B cell (primary cell): Measurements from ENCODE around the gene MRPS2. TPM values are rescaled to one million over a fixed set of nuclear protein-coding genes. Genes with fewer than 3 reads are reported as not detected.

Experiments
- ATAC-seq: fragments of 200-7000 bp; cut with Tn5 transposase; one replicate; pipeline ENCODE4 v1.10.0; 2021; ENCODE audit warnings: low read depth, mild to moderate bottlenecking, moderate number of reproducible peaks, moderate library complexity
- CTCF ChIA-PET: fragments of 350-600 bp; sonication (Branson Sonifier 250); formaldehyde crosslinking; loops from one replicate; lab custom pipeline; 2021; ENCODE audit warnings: antibody characterized with exemption, inconsistent platforms; lab: Charles Lee
- POLR2A ChIA-PET: fragments of 350-600 bp; sonication (Branson Sonifier 250); formaldehyde crosslinking; loops from one replicate; lab custom pipeline; 2021; ENCODE audit warnings: antibody characterized with exemption; lab: Charles Lee
- DNase-seq: peaks from one replicate; pipeline ENCODE4 v3.0.0; 2013
- H2AFZ ChIP-seq: 2 replicates; pipeline ENCODE4 v1.6.1; 2012; ENCODE audit warnings: mild to moderate bottlenecking, low read depth, low read length; ENCODE audit not compliant: insufficient read depth, poor library complexity, severe bottlenecking
- H3K27ac ChIP-seq, 2 donors: 1 replicate in 1 of 2; 2 replicates in 1 of 2; pipeline ENCODE4 v1.5.1; 2012 to 2013; ENCODE audit warnings: low read length in 2 of 2, mild to moderate bottlenecking in 2 of 2, moderate library complexity in 1 of 2
- H3K27me3 ChIP-seq, 4 experiments: fragments of 200-600 bp in 1 of 4; sonication (generic) in 1 of 4; replicated peaks in 1 of 4; 1 replicate in 2 of 4; 2 replicates in 2 of 4; pipeline versions ENCODE4 v1.6.1 to v1.7.0; 2013 to 2016; ENCODE audit warnings: low read length in 3 of 4, mild to moderate bottlenecking in 2 of 4, mixed read lengths in 1 of 4, moderate library complexity in 1 of 4; ENCODE audit not compliant: insufficient read depth in 4 of 4, control insufficient read depth in 3 of 4; ENCODE audit errors: control extremely low read depth in 1 of 4
- H3K36me3 ChIP-seq, 2 experiments: replicated peaks in 1 of 2; 1 replicate in 1 of 2; 2 replicates in 1 of 2; pipeline versions ENCODE4 v1.6.1 to v1.7.1; 2013; ENCODE audit warnings: low read length in 1 of 2; ENCODE audit not compliant: insufficient read depth in 2 of 2, control insufficient read depth in 1 of 2; ENCODE audit errors: control extremely low read depth in 1 of 2, extremely low read depth in 1 of 2
- H3K4me1 ChIP-seq, 2 donors: fragments of 200-600 bp in 1 of 2; sonication (generic) in 1 of 2; 1 replicate in 1 of 2; 2 replicates in 1 of 2; pipeline versions ENCODE4 v1.5.1 to v1.6.1; 2013 to 2017; ENCODE audit warnings: low read length in 2 of 2; ENCODE audit not compliant: control insufficient read depth in 2 of 2, insufficient read depth in 2 of 2
- H3K4me2 ChIP-seq: replicated peaks from 2 replicates; pipeline ENCODE3; 2012; ENCODE audit warnings: mild to moderate bottlenecking, low read depth, low read length; ENCODE audit not compliant: poor library complexity, severe bottlenecking
- H3K4me3 ChIP-seq, 5 experiments: fragments of 200-600 bp in 1 of 5; sonication (generic) in 1 of 5; 1 replicate in 3 of 5; 2 replicates in 2 of 5; pipeline versions ENCODE4 v1.5.1 to v1.7.0; 2011 to 2016; ENCODE audit warnings: low read length in 4 of 5, mild to moderate bottlenecking in 4 of 5, low read depth in 2 of 5, control low read depth in 1 of 5, moderate library complexity in 1 of 5; ENCODE audit not compliant: insufficient read depth in 1 of 5; ENCODE audit errors: control extremely low read depth in 1 of 5, extremely low read depth in 1 of 5
- H3K79me2 ChIP-seq: fragments of 200-600 bp; sonication (generic); one replicate; pipeline ENCODE4 v1.6.0; 2016; ENCODE audit warnings: low read length; ENCODE audit not compliant: control insufficient read depth, insufficient read depth
- H3K9ac ChIP-seq: fragments of 200-600 bp; sonication (generic); 2 replicates; pipeline ENCODE4 v1.6.1; 2017; ENCODE audit warnings: mild to moderate bottlenecking, low read length, moderate library complexity
- H3K9me3 ChIP-seq, 3 donors: one replicate each; pipeline versions ENCODE4 v1.6.1 to v1.7.1; 2013; ENCODE audit warnings: low read length in 2 of 3; ENCODE audit not compliant: control insufficient read depth in 2 of 3, insufficient read depth in 1 of 3; ENCODE audit errors: control extremely low read depth in 1 of 3
- H4K20me1 ChIP-seq: 2 replicates; pipeline ENCODE4 v1.6.0; 2012; ENCODE audit warnings: mild to moderate bottlenecking, low read length; ENCODE audit not compliant: insufficient read depth, control insufficient read depth, poor library complexity, severe bottlenecking
- H3K27ac Mint-ChIP-seq: one replicate; pipeline ENCODE4 v1.8.0; 2021; ENCODE audit warnings: mixed read lengths
- H3K27me3 Mint-ChIP-seq: one replicate; pipeline ENCODE4 v1.8.0; 2021; ENCODE audit warnings: mixed read lengths
- H3K4me1 Mint-ChIP-seq: one replicate; pipeline ENCODE4 v1.8.0; 2021; ENCODE audit warnings: mixed read lengths
- H3K4me3 Mint-ChIP-seq: one replicate; pipeline ENCODE4 v1.8.0; 2021; ENCODE audit warnings: mixed read lengths
- H3K9me3 Mint-ChIP-seq: one replicate; pipeline ENCODE4 v1.8.0; 2022; ENCODE audit warnings: mixed read lengths; ENCODE audit not compliant: insufficient read depth
- EZH2 ChIP-seq: IDR thresholded peaks from 2 replicates; pipeline ENCODE4 v1.6.1; 2012; ENCODE audit warnings: borderline replicate concordance, low read depth, mild to moderate bottlenecking, moderate library complexity, low read length; ENCODE audit not compliant: insufficient read depth, poor library complexity, severe bottlenecking
- WGBS: methylation state at CpG from one replicate; pipeline ENCODE4 v1.1.5; 2013; ENCODE audit warnings: missing lambda C conversion rate; ENCODE audit not compliant: insufficient coverage; 5-methylcytosine and 5-hydroxymethylcytosine counted together
- intact Hi-C: fragments of 100-400 bp; cut with micrococcal nuclease; formaldehyde crosslinking; loops from one replicate; pipeline ENCODE4 v1.10.0; 2022
- polyA plus RNA-seq: library from polyadenylated mRNA; depleted of rRNA; stranded (reverse); fragments of >200 nt; gene quantifications from 2 replicates; pipeline ENCODE4 v1.2.3, GENCODE V29; 2012
- total RNA-seq, 2 donors: library from RNA; stranded (reverse); fragments of 120-200 nt in 1 of 2; gene quantifications; 1 replicate in 1 of 2; 2 replicates in 1 of 2; pipeline versions ENCODE4 v1.2.3 to v1.2.4, GENCODE V29; 2013 to 2022
- TF ChIP-seq, protein P1 (sequence below): fragments of 200-600 bp; IDR thresholded peaks from one replicate; pipeline ENCODE4 v1.8.0; 2022; ENCODE audit warnings: antibody characterized with exemption, mild to moderate bottlenecking

Gene MRPS2
- total and polyA plus RNA-seq, 2 donors (not counting 1 experiment from before 2014, with no cell fraction given), result 26.7 to 55.1 TPM

- no peak overlapping the region for H3K4me2 ChIP-seq
- ChIA-PET CTCF (interaction anchor here (1.7 kb wide), 1 partner anchor 10 kb away, joined by 4 read pairs; no protein-coding TSS in a partner anchor), POLR2A (no interaction called here)
- TF ChIP-seq EZH2, result no peak
- TF ChIP-seq, protein P1, sequence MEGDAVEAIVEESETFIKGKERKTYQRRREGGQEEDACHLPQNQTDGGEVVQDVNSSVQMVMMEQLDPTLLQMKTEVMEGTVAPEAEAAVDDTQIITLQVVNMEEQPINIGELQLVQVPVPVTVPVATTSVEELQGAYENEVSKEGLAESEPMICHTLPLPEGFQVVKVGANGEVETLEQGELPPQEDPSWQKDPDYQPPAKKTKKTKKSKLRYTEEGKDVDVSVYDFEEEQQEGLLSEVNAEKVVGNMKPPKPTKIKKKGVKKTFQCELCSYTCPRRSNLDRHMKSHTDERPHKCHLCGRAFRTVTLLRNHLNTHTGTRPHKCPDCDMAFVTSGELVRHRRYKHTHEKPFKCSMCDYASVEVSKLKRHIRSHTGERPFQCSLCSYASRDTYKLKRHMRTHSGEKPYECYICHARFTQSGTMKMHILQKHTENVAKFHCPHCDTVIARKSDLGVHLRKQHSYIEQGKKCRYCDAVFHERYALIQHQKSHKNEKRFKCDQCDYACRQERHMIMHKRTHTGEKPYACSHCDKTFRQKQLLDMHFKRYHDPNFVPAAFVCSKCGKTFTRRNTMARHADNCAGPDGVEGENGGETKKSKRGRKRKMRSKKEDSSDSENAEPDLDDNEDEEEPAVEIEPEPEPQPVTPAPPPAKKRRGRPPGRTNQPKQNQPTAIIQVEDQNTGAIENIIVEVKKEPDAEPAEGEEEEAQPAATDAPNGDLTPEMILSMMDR, result no peak
- no peak for DNase-seq
- Mint-ChIP-seq H3K9me3 (peaks cover 2% of the 10 kb centered on the region), H3K4me3 (no peak overlapping the region), H3K27me3 (peaks cover 8% of the 10 kb centered on the region), H3K4me1 (no peaks in the 10 kb centered on the region), H3K27ac (no peak overlapping the region)
- 90% methylated on average over 28 of the region's 31 CpGs for WGBS
- no peaks in the 10 kb centered on the region for H4K20me1 ChIP-seq
- intact Hi-C loops, result no loop called here
- H3K27me3 ChIP-seq, result no peaks in the 10 kb centered on the region
- H3K4me1 ChIP-seq, result no peaks in the 10 kb centered on the region
- ATAC-seq, result no peak
- H3K79me2 ChIP-seq, result no peaks in the 10 kb centered on the region
- H3K9me3 ChIP-seq, result no peaks in the 10 kb centered on the region
- H3K27ac ChIP-seq, result no peak overlapping the region
- no peaks in the 10 kb centered on the region for H3K36me3 ChIP-seq
- no peak overlapping the region for H3K4me3 ChIP-seq
- H2AFZ ChIP-seq, result no peak overlapping the region
- H3K9ac ChIP-seq, result no peak overlapping the region
Measured at GRCh38 chr9:135515083-135515951, 14.8 kb downstream of the MRPS2 start.
